ENCODE results near the gene EPHX1.
"Not testable (repeated sequence)": the region's sequence is repeated elsewhere in the genome, so short reads cannot be mapped to it uniquely, and the experiment has no call there.

Gene EPHX1

DNA sequence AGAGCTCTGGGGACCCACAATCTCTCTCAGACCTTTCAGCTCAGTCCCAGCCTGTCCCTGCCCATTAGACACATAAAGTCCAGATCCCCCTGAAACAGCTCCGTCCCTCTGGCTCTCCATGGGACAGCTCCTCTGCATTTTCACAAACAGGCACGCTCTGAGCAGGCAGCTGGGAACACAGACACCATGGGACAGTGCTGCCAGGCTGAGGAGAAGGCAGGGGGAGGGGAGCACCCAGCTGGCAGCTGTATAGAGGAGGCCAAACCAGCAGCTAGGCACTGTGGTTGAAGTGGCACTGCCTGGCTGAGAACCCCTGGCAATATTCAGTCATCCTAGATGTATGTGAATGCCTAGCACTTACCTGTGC, 70.3 kb downstream of the EPHX1 start:
- no peak for DNase-seq (ENCODE audit: extremely low read depth in 1 of 2, low read depth in 1 of 2)

DNA sequence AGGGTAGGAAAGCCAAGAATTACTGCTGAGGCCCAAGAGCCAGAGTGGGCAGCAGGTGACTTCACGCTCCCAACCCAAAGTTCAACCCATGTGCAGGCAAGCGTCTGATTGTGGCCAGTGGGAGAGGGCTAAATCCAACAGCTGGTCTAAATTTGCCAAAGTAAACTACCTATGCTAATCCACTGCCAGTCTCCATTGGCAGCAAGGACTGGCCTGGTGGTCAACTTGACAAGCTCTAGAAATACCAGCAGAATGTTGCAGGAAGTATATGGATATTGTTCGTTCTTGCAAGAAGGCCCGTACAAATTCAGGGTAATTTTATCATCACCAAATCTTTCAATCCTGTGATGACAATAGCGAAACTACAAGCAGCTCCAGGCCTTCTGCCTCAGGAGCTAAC, 70.7 kb downstream of the EPHX1 start:
- no peak for DNase-seq (ENCODE audit: extremely low read depth in 1 of 2, low read depth in 1 of 2)

DNA sequence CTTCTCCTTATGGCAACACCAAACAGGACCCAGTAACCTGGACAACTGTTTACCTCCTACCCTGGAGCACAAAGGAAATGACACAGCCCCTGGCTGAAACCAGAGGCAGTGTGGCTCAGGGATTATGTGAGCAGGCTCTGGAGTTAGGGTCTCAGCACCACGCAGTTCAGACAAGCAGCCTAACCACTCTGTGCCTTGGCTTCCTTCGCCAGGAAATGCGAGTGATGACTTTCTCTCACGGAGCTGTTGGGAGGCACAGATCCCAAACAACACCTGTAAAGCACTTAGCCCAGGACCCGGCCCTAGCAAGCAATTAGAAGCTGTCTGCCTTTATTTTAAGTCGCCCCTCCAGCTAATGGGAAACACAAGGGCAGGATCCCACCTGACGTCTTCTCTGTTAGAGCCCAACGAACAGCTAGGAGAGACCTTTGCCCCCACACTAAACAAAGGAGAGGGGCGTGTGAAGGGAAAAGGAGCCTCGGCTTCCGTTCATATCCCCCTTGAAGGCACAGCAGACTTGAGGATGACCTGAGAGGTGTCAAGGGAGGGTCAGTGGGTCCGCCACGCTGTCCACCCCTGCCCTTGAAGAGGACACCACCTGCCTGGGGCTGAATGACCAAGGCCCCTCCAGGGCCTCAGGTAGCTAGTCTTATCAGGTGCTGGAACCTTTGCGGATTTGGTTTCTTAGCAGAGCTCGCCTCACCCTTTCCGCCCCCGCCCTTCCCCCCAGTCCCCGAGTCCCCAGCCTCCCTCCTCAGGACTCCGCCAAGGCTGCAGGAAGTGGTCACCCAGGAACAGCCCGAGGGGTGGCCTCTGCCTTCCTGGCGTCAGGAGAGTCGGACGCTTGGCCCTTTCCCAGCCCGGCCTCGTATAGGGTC, 71.4 kb downstream of the EPHX1 start:
- DNase-seq (ENCODE audit: extremely low read depth in 1 of 2, low read depth in 1 of 2) = no peak

DNA sequence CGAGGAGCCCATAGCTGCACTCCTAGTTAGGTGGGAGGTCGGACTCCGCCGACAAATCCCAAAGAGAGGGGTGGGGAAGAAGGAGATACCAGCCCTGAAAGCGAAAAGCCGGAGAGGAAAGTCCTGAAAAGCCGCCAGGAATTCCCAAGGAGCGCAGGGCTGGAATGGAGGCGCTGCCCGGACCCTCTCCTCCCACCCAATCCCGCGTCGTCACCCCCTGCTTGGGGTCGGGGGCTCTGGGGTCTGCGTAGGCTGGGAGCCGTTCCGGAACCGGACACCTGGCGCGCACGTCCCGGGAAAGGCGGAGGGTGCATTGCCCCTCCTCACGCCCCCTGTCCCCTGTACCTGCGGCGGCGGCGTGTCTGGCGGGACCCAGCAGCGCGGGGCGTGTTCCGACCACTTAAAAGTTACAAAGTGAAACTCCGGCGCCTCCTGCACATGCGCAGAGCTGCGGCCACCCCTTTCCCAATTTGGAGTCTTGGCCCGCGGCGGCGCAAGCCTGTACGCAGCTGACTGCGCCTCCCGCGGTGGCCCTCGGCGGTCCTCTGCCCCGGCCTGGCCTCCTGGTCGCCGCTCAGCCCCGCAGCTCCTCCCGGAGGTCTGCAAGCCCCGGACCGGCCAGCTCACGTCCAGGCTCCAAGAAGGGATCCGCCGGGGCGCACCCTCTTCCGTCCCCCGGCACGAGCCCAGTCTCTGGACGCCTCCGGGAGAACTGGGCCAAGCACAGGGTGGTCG, 72.2 kb downstream of the EPHX1 start, which contains the start of gene TMEM63A:
TSS of gene TMEM63A (minus strand) at position 422 of the 735 bp plus-strand sequence. CDS start 4,800 bp downstream, outside the sequence.
- DNase-seq (ENCODE audit: extremely low read depth in 1 of 2, low read depth in 1 of 2) = peak; percentile 66 to 81

DNA sequence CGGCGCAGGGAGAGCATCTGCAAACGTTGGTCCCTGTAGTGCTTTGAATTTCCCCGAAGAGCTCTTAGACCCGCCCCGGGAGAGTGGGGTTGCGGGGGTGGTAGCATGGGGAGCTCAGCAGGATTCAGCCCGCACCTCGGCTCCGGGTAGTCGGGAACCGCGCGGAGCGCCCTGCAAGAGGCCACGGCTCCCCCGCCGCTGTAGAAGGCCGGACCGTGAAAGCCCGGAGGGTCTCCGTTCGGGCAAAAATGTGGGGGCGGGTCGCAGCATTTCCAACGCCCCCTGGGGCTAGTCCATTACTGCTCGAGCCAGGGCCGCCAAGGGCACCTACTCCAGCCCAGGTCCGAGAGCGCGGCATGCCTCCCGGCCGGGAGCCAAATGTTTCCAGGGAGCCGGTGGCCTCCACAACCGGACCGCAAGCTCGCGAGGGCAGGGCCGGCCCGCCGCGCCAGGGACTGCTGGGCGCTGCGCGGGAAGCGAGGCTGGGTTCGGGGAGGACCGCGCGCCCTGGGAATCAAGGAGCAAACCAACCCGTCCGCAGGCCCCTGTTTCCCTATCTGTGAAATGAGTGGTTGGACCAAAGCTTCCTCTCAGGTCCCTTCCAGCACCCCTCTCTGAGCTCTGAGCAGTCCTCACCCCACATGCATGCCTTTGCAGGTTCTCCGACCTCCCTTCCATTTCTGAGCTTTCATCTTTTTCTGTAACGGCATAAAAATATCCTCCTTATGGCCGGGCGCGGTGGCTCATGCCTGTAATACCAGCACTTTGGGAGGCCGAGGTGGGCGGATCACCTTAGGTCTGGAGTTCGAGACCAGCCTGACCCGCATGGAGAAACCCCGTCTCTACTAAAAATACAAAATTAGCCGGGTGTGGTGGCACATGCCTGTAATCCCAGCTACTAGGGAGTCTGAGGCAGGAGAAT, 73.0 kb downstream of the EPHX1 start:
- no peak for DNase-seq (ENCODE audit: extremely low read depth in 1 of 2, low read depth in 1 of 2)

DNA sequence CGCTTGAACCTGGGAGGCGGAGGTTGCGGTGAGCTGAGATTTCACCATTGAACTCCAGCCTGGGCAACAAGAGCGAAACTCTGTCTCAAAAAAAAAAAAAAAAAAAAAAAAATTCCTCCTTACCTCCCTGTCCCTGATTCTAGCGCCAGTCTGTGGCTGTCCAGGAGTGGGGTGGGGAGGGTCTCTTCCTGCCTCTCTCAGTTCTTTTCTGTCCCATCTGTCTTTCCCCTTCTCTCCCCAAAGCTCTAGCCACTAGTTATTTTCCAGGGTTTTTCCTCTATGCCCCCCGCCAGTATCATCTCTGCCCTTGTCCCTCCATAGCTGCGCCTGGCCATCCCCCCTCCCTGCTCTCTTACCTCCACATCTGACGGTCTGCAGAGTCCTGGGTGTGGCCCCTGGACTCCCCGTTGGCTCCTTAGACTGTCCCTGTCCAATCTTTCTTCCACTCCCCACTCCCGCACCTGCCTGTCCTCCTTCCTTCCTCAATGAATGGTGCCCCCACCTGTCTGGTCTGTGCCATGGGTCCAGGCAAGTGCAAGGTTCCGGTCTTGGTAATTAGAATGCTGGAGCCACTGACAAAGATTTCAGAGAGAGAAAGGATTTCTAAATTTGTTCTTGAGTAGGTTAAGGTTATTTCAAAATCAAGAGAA, 73.8 kb downstream of the EPHX1 start:
- DNase-seq (ENCODE audit: extremely low read depth in 1 of 2, low read depth in 1 of 2) = no peak

DNA sequence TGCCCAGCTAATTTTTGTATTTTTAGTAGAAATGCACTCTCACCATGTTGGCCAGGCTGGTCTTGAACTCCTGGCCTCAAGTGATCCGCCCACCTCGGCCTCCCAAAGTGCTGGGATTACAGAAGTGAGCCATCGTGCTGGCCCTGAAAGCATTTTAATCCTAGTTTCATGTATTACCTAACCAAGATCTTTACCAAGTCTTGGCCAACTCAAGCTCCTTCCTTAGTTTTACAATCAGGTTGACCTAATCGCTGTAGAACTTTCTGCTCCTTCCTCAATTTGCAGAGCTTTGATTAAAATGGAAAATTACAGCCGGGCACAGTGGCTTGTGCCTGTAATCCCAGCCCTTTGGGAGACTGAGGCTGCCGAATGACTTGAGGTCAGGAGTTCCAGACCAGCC, 75.4 kb downstream of the EPHX1 start:
- no peak for DNase-seq (ENCODE audit: extremely low read depth in 1 of 2, low read depth in 1 of 2)

DNA sequence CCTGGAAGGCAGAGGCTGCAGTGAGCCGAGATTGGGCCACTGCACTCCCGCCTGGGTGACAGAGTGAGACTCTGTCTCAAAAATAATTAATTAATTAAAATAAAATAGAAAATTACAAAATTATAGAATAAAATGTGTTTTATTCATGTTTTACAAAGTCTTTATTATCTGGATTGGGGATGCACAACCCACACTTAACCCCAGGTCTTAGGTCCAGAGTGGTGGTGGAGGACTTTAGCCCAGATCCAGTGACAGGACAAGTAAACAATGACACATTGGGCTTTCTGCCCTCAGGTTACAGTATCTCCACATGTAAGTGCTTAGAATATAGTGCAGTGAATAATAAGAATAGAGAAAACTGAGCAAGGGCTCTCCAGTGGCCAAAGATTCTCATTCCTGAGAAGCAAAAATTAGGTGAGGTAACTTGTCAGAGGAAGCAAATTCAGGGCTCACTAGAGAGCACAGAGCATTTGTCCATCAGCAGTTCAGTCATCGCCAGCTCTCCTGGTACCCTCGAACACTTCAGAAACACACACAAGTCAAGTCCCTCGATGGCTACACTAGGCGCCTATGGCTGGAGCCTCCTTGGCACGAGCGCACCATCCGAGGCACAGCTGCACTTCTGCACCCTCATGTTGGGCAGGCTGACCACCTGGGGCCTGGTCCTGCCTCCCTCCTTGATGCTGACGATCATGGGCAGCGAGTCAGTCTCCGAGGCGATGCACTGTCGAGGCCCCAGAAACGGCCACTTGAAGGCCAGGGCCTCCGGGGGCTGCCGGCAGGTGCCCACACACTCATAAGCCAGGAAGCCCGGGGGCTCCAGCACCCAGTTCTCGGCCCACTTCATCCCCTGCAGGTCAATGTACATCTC, 76.5 kb downstream of the EPHX1 start:
- no peak for DNase-seq (ENCODE audit: extremely low read depth in 1 of 2, low read depth in 1 of 2)

DNA sequence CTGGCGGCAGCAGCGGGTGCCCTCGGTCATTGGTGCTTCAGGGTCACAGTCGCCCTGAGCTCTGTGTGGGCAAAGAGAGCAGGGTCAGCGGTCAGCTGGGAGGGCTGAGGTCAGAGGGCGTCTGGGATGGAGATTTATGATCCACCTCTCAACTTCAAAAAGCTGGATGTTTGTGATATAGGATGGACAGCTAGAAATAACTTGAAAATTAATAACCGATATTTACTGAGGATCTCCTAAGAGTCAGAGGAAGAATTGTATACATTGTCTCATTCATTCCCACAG, 77.0 kb downstream of the EPHX1 start:
- DNase-seq (ENCODE audit: extremely low read depth in 1 of 2, low read depth in 1 of 2) = no peak

DNA sequence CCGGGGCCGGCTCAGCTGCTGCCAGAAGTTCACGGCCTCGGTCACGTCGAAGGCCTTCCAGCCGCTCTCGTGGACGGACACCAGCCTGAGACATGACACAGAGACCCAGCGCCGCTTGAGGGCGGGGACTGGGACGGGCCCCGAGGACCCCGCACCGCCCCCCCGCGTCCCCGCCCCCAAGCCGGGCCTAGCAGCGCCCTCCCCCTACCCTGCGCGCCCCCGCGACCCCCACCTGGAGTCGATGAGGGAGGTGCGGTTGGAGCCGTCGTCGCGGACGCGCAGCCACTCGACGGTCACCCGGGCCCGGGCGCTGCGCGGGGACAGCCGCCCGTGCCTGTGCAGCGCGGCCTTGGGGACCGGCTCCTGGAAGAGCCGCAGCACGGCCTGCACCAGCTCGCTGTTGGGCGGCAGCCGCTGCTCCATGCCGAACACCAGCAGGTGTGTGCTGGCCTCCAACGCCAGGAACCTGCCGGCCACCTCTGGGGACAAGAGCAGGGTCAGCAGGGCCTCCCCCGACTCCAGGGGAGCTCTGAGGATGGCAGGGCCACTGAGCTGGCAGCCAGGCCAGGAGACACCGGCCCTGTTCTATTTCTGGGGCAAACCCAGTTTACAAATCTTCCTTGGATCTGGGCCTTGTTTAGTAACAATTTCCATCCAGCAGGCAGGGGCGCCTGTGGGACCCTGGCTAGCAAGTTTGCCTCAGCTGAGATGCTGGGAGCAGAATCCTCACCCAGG, 77.8 kb downstream of the EPHX1 start:
- DNase-seq (ENCODE audit: extremely low read depth in 1 of 2, low read depth in 1 of 2) = not testable (repeated sequence)

DNA sequence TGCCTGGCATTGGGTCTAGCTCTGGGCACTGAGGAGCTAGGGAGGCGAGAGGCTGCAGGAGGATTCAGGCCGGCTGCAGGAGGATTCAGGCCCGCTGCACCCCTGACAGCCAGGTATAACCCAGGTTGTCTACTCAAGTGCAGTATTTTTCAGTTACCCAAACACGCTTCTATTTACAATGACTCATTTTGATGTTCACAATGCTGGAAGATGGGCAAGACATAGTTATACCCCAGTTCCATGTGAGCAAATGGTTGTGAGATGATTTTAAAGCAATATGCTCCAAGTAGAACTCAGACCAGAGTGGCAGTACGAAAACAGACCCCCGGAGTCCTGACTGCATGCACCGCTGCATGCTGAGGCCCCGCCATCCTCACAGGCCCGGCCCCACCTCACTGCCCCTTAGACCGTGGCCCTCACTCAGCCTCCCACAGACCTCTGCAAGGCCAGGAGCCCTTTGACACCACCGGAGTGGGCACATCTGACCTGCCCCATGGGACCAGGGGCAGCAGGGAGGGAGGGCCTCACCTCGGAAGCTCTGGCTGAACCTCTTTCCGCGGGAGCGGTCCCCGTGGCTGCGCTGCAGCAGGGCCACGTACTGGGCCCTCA, 78.5 kb downstream of the EPHX1 start:
- DNase-seq (ENCODE audit: extremely low read depth in 1 of 2, low read depth in 1 of 2) = no peak

DNA sequence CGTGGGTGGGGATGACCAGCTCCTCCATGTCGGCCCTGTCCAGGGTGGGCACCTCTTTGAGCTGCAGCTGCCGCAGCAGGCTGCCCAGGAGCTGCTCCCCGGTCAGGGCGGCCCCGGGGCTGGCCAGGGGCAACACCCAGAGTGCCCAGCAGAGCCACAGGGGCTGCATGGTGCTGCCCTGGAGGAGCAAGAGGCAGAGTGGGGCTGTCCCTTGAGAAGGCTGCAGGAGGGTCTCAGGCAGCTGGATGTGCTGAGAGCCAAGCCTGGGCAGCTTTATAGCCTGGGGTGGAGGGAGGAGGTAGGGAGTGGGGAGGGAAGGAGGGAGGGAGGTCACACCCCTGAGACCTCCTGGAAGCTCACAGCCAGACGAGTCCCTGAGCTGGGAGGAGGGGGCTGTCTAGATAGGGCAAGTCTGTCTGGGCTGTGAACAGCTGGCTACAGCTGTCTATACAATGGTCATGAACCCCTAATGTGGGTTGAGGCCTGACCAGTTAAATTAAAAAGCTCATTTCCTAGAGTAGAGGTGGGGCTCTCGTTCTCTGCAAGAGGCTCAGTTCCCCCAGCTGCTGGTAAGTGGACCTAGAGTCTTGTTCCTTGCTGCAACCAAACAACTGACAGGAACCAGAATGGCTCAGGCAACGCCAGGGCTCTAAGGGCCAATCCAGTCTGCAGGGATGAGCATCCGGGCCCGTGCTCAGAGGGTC, 79.1 kb downstream of the EPHX1 start, which contains the start of gene LEFTY1:
TSS of gene LEFTY1 (minus strand) at position 249 of the 704 bp plus-strand sequence. CDS start at position 169, 80 bp downstream.
- DNase-seq (ENCODE audit: extremely low read depth in 1 of 2, low read depth in 1 of 2) = no peak

DNA sequence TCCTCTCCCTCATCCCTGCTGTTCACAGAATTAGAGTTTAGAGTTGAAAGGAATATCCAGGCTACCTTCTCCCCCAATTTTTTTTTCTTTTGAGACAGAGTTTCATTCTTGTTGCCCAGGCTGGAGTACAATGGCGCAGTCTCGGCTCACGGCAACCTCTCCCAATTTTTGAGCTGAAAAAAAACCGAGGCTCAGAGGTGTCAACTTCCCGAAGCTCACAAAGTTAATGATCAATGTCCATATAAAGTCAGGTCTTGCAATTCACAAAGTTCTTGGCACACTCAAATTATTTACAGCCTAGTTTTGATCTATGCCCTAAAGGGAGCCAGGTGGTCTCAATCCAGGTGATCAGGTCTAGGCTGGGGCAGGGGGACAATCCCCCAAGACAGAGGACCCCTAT, 79.8 kb downstream of the EPHX1 start:
- no peak for DNase-seq (ENCODE audit: extremely low read depth in 1 of 2, low read depth in 1 of 2)

DNA sequence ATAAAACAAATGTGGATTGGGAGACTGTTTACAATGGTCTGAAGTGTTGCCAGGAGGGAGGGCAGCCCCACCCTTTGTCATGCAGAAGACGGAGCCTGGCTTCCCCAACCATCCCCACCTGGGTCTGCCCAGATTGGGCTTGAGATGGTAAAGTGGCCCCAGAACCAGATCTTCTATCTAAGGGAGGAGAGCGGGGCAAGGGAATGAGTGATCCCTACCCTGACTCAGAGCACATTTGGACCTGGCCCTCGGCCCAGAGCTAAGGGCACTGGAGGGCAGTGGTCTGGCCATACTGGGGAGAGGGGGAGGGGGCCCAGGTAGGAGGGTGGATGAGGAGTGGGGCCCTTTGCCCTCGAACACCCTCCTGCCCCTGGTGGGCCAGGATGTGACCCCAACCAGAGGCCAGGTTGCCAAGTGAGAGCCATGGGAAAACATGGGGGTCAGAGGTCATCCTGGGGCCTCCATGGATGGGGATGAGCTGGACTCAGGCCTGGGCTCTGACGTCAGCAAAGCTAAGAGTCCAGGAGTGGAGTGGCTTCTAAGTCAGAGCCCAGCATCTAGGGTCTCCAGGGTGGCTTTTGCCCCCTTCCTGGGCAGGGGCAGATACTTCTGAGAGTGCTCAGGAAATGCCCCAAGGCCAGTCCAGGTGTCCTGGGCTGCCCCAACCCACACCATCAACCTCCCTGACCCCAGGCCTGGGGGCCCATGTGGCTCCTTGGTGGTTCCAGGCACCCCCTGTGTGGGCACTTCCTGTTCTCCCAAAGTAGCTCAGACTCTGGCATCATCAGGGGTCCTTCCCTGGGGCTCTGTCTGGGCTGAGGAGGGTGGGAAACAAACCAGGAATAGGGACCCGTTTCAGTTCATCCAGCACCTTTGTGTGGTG, 80.7 kb downstream of the EPHX1 start:
- DNase-seq (ENCODE audit: extremely low read depth in 1 of 2, low read depth in 1 of 2) = no peak

DNA sequence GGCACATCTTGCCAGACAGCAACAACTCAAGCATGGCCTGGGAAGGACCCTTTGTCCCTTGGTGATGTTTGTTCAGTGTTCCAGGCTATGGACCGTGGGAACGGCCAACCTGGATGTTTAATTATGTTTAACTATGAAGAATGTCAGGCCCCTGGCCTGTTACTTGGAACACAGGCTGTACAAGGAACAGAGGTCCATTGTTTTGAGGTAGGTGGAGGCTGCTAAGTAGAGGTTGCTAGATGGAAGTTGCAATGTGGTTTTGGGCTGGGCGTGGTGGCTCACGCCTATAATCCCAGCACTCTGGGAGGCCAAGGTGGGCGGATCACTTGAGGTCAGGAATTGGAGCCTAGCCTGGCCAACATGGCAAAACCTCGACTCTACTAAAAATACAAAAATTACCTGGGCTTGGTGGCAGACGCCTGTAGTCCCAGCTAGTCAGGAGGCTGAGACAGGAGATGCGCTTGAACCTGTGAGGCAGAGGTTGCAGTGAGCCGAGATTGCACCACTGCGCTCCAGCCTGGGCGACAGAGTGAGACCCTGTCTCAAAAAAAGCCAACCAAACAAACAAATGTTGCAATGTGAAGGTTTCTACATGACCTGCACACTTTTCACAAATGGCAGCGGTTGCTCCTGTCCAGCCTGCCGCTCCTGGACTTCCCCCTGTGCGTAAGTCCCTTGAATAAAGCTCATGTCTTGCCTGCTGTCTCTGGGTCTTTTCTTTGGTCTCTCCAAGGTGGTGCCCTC, 81.5 kb downstream of the EPHX1 start:
- no peak for DNase-seq (ENCODE audit: extremely low read depth in 1 of 2, low read depth in 1 of 2)

DNA sequence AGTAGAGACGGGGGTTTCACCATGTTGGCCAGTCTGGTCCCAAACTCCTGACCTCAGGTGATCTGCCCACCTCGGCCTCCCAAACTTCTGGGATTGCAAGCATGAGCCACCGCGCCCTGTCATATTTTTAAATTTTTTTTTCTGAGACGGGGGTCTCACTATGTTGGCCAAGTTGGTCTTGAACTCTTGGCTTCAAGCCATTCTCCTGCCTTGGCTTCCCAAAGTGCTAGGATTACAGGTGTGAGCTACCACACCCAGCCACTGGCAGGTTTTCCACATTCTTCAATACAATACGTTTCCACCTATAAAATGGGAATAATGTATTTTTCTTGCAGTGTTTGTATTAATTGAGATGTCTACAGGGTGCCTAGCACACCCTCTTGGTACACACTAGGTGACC, 82.4 kb downstream of the EPHX1 start:
- DNase-seq (ENCODE audit: extremely low read depth in 1 of 2, low read depth in 1 of 2) = no peak

All from stimulated activated CD8-positive, alpha-beta memory T cell treated with anti-CD3 and anti-CD28 coated beads, Interleukin-7, amount 100 ng/mL, for 48 hours (primary cell).